Spleen (tissue), 11 donors: ENCODE results near the gene OSER1. TPM values are rescaled to one million over a fixed set of nuclear protein-coding genes. Genes with fewer than 3 reads are reported as not detected.

ENCODE experiments used
- DNase-seq: peaks from one replicate; pipeline ENCODE4 v3.0.0-alpha.2; 2020
- H3K27ac ChIP-seq, 8 donors: fragments of 200-600 bp; sonication (generic) in 7 of 8; 1 replicate in 4 of 8; 2 replicates in 4 of 8; pipeline versions ENCODE4 v1.5.0 to v1.8.0; 2016 to 2021; ENCODE audit warnings: inconsistent platforms in 4 of 8, mild to moderate bottlenecking in 4 of 8, moderate library complexity in 1 of 8
- H3K27me3 ChIP-seq, 7 donors: fragments of 200-600 bp; sonication (generic) in 6 of 7; replicated peaks in 1 of 7; 1 replicate in 4 of 7; 2 replicates in 3 of 7; pipeline versions ENCODE4 v1.5.0 to v1.8.0; 2016 to 2021; ENCODE audit warnings: inconsistent platforms in 3 of 7, mild to moderate bottlenecking in 1 of 7
- H3K36me3 ChIP-seq, 6 donors: fragments of 200-600 bp; sonication (generic) in 5 of 6; 1 replicate in 4 of 6; 2 replicates in 2 of 6; pipeline versions ENCODE4 v1.5.0 to v1.8.0; 2016 to 2021; ENCODE audit warnings: inconsistent platforms in 2 of 6
- H3K4me1 ChIP-seq, 6 donors: fragments of 200-600 bp; sonication (generic) in 5 of 6; 1 replicate in 3 of 6; 2 replicates in 3 of 6; pipeline versions ENCODE4 v1.5.0 to v1.8.0; 2016 to 2021; ENCODE audit warnings: inconsistent platforms in 3 of 6
- H3K4me3 ChIP-seq, 8 donors: fragments of 200-600 bp; sonication (generic) in 7 of 8; 1 replicate in 4 of 8; 2 replicates in 4 of 8; pipeline versions ENCODE4 v1.5.0 to v1.8.0; 2016 to 2021; ENCODE audit warnings: inconsistent platforms in 4 of 8, mild to moderate bottlenecking in 4 of 8, moderate library complexity in 2 of 8
- H3K9me3 ChIP-seq, 8 donors: fragments of 200-600 bp; sonication (generic) in 7 of 8; 1 replicate in 4 of 8; 2 replicates in 4 of 8; pipeline versions ENCODE4 v1.5.0 to v1.8.0; 2016 to 2021; ENCODE audit warnings: inconsistent platforms in 4 of 8
- CTCF ChIP-seq, 11 experiments: fragments of 200-600 bp in 7 of 11; fragments of 450-650 bp in 4 of 11; sonication (generic) in 4 of 11; IDR thresholded peaks in 8 of 11; conservative IDR thresholded peaks in 3 of 11; 1 replicate in 7 of 11; 2 replicates in 4 of 11; pipeline versions ENCODE4 v1.4.0 to v1.8.0; 2016 to 2021; ENCODE audit warnings: antibody characterized with exemption in 11 of 11, inconsistent platforms in 4 of 11, mild to moderate bottlenecking in 1 of 11
- POLR2A ChIP-seq, 3 donors: fragments of 450-650 bp; IDR thresholded peaks; one replicate each; pipeline ENCODE4 v1.5.1; 2017; ENCODE audit warnings: antibody characterized with exemption in 3 of 3, mild to moderate bottlenecking in 1 of 3
- POLR2AphosphoS5 ChIP-seq, 3 donors: sonication (generic); formaldehyde crosslinking; IDR thresholded peaks; one replicate each; pipeline ENCODE4 v1.5.1; 2017; ENCODE audit warnings: antibody characterized with exemption in 3 of 3
- WGBS, 5 donors: extraction: QIAGEN DNeasy Blood & Tissue Kit in 3 of 5; methylation state at CpG; one replicate each; pipeline versions ENCODE4 v1.1.5 to v1.1.7; 2013 to 2018; 5-methylcytosine and 5-hydroxymethylcytosine counted together
- intact Hi-C: fragments of 100-400 bp; cut with DNase I; formaldehyde crosslinking; loops from one replicate; pipeline ENCODE4 v1.15.0; 2023; ENCODE audit warnings: low total_unique reads
- polyA plus RNA-seq, 3 donors: library from polyadenylated mRNA; stranded (reverse); fragments of 200-250 nt; gene quantifications; one replicate each; pipeline ENCODE4 v1.2.1, GENCODE V29; 2013
- total RNA-seq, 7 donors: library from RNA; depleted of rRNA in 3 of 7; stranded (reverse); fragments of >200 nt in 3 of 7; fragmentation: NEBNext Ultra II Directional in 4 of 7; extraction: Animal tissue kit (Norgen Biotek cat#: 25700) in 4 of 7; gene quantifications; one replicate each; pipeline versions ENCODE4 v1.1.0 to v1.2.1, GENCODE V29; 2016 to 2021
- donor health status: healthy with polysubstance abuse.
- donor health status: DM: no; HTN: no; CAD: no; lungs with moderate emphysema.
- donor health status: DM: no; HTN: no; CAD: no.
- donor health status: Bipolar disorder and iron deficiency.
- donor health status: healthy.
- donor health status: DM: no; HTN: no; CAD: no.
- donor health status: DM: yes; HTN: yes; CAD: no.

OSER1 gene
- total and polyA plus RNA-seq, 10 donors = 28.5 to 47.0 (median 38.2) TPM

GRCh38 chr20:44166477-44166876 is 44.1 kb downstream of the OSER1 start:
- no peak overlapping the region for H3K27ac ChIP-seq
- intact Hi-C loops = no loop called here
- TF ChIP-seq POLR2A (IDR thresholded peaks at IDR 0.05) (no peak), CTCF (IDR thresholded peaks at IDR 0.05 in 8 of 11, conservative IDR thresholded peaks at IDR 0.05 in 3 of 11) (no peak), POLR2AphosphoS5 (IDR thresholded peaks at IDR 0.05) (no peak)
- H3K9me3 ChIP-seq = no peaks in the 10 kb centered on the region
- WGBS, 5 donors = 26 to 44% (median 36%) methylated on average over 4 of the region's 4 CpGs
- no peaks in the 10 kb centered on the region for H3K36me3 ChIP-seq
- peaks cover 0 to 36% (median 0%) of the 10 kb centered on the region in 7 donors for H3K27me3 ChIP-seq
- DNase-seq = no peak
- peaks cover 0 to 9% (median 0%) of the 10 kb centered on the region in 6 donors for H3K4me1 ChIP-seq
- H3K4me3 ChIP-seq = no peak overlapping the region

DNA sequence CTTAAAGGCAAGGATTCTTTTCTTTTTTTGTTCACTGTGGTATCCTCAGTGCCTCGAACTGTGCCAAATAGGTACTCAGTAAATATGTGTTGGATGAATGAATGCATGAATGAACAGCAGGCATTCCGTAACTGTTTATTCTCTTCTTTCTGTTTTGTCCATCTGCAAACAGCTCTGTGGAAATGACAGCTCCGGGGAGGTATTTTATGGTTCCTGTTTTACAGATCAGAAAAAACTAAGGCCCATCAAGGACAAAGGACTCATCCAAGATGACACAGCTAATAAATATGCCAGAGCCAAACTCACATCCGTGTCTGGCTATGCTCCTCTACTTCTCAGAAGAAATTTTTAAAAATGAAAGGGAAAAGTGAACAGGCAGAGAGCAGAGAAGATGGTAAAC is 44.6 kb downstream of the OSER1 start:
- intact Hi-C loops = no loop called here
- no peak for DNase-seq
- Histone ChIP-seq H3K4me1 (peaks cover 0 to 4% (median 0%) of the 10 kb centered on the region in 6 donors), H3K27ac (no peak overlapping the region), H3K4me3 (no peak overlapping the region), H3K9me3 (no peaks in the 10 kb centered on the region), H3K27me3 (peaks cover 0 to 33% (median 0%) of the 10 kb centered on the region in 7 donors), H3K36me3 (no peaks in the 10 kb centered on the region)
- TF ChIP-seq POLR2A (IDR thresholded peaks at IDR 0.05) (no peak), POLR2AphosphoS5 (IDR thresholded peaks at IDR 0.05) (no peak), CTCF (IDR thresholded peaks at IDR 0.05 in 8 of 11, conservative IDR thresholded peaks at IDR 0.05 in 3 of 11) (no peak)
- 44 to 60% (median 56%) methylated on average over 4 of the region's 4 CpGs for whole genome bisulfite sequencing, 5 donors

- intact Hi-C loops = no loop called here
- Histone ChIP-seq H3K4me3 (no peak overlapping the region), H3K9me3 (no peaks in the 10 kb centered on the region), H3K4me1 (no peaks in the 10 kb centered on the region), H3K36me3 (no peaks in the 10 kb centered on the region), H3K27ac (no peak overlapping the region), H3K27me3 (peaks cover 0 to 30% (median 0%) of the 10 kb centered on the region in 7 donors)
- no peak for TF ChIP-seq CTCF (IDR thresholded peaks at IDR 0.05 in 8 of 11, conservative IDR thresholded peaks at IDR 0.05 in 3 of 11)
- TF ChIP-seq POLR2AphosphoS5 (IDR thresholded peaks at IDR 0.05) = no peak
- TF ChIP-seq POLR2A (IDR thresholded peaks at IDR 0.05) = no peak
- 59 to 77% (median 68%) methylated on average over 16 to 56 of the region's 56 CpGs for WGBS, 5 donors
- no peak for DNase-seq
Measured at GRCh38 chr20:44160133-44160532, 50.4 kb downstream of the OSER1 start.

- Histone ChIP-seq H3K27ac (no peak overlapping the region), H3K4me3 (no peak overlapping the region), H3K36me3 (no peaks in the 10 kb centered on the region), H3K9me3 (no peaks in the 10 kb centered on the region), H3K27me3 (peaks cover 0 to 30% (median 0%) of the 10 kb centered on the region in 7 donors), H3K4me1 (no peaks in the 10 kb centered on the region)
- TF ChIP-seq CTCF (IDR thresholded peaks at IDR 0.05 in 8 of 11, conservative IDR thresholded peaks at IDR 0.05 in 3 of 11) (no peak), POLR2AphosphoS5 (IDR thresholded peaks at IDR 0.05) (no peak), POLR2A (IDR thresholded peaks at IDR 0.05) (no peak)
- 76 to 87% (median 79%) methylated on average over 35 to 50 of the region's 50 CpGs for WGBS, 5 donors
- no peak for DNase-seq
- intact Hi-C loops = no loop called here
Measured at GRCh38 chr20:44159711-44160110, 50.9 kb downstream of the OSER1 start.
